K562 (cell line): ENCODE measurements around the gene SEMA6D.

Source experiments
- KLF10 ChIP-seq: fragments of 250-450 bp; sonication (Bioruptor Pico); IDR thresholded peaks from 2 replicates; pipeline ENCODE4 v1.6.1; 2021; ENCODE audit warnings: matching md5 sums
- SIN3A ChIP-seq, 2 experiments: fragments of 150-350 bp in 1 of 2; IDR thresholded peaks; 2 replicates each; pipeline ENCODE4 v1.6.1; 2011 to 2016; ENCODE audit warnings: borderline replicate concordance in 2 of 2, low read depth in 2 of 2, low read length in 2 of 2, mild to moderate bottlenecking in 2 of 2, moderate library complexity in 2 of 2; ENCODE audit not compliant: control insufficient read depth in 1 of 2
- SMARCC2 ChIP-seq: fragments of 450-650 bp; IDR thresholded peaks from 2 replicates; pipeline ENCODE4 v1.6.1; 2017; ENCODE audit warnings: antibody characterized with exemption, moderate library complexity, mild to moderate bottlenecking, low read depth

GRCh38 chr15:47746516-47746915, 29.2 kb downstream of the SEMA6D start:
- no peak for TF ChIP-seq KLF10
- TF ChIP-seq SIN3A (IDR thresholded peaks at IDR 0.05; ENCODE audit: borderline replicate concordance in 2 of 2, control insufficient read depth in 1 of 2, low read depth in 2 of 2, low read length in 2 of 2): no peak
- TF ChIP-seq SMARCC2: no peak
